Stimulated activated naive CD4-positive, alpha-beta T cell treated with Interleukin-2 at 50 U/mL for 16 hours (primary cell): ENCODE measurements around the gene HDAC4.

Experiments
- DNase-seq: peaks from one replicate; lab custom pipeline; 2025; lab: John Stamatoyannopoulos, UW

Gene HDAC4

GRCh38 chr2:239061824-239062570 lies 338.8 kb downstream of the HDAC4 start:
- no peak for DNase-seq

DNA sequence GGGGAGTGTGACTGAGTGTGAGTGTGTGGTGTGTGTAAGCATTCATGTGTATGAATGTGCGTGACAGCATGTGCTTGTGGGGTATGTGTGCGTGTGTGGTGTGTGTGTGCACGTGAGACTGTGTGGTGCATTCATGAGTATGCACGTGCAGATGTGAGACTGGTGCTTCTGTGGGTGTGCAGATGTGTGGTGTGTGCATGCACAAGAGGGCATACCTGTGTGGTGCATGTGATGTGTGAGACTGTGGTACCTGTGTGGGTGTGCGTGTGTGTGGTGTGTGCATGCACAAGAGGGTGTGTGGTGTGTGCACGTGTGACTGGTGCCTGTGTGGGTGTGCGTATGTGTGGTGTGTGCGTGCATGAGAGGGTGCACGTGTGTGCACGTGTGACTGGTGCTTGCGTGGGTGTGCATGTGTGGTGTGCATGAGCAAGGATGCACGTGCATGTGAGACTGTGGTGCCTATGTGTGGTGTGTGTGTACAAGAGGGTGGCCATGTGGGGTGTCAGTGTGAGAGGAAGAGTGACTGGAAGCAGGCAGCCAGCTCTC lies 339.6 kb downstream of the HDAC4 start:
- DNase-seq, result no peak

DNA sequence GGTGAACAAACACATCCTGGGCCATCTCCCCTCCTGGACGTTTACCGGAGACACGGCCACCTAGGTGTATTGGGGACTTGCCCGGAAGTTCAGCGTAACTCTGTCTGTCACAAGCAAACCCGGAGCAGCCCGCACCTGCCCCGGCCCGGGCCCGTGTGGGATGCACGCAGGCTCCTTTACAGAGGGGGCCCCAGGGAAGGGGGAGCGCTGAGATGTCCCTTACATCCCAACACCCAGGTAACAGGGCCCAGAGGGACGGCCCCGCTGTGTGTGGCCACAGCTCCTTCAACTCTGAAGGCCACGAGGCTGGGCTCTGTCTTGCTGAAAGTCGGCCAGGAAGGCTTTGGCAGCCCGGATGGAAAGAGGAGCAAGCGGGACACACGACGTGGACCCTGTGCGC lies 340.1 kb downstream of the HDAC4 start:
- no peak for DNase-seq

- no peak for DNase-seq
Measured at GRCh38 chr2:239059854-239060253, 341.0 kb downstream of the HDAC4 start.

- no peak for DNase-seq
Measured at GRCh38 chr2:239058766-239059165, 342.1 kb downstream of the HDAC4 start.

- no peak for DNase-seq
Measured at GRCh38 chr2:239057533-239057932, 343.3 kb downstream of the HDAC4 start.

DNA sequence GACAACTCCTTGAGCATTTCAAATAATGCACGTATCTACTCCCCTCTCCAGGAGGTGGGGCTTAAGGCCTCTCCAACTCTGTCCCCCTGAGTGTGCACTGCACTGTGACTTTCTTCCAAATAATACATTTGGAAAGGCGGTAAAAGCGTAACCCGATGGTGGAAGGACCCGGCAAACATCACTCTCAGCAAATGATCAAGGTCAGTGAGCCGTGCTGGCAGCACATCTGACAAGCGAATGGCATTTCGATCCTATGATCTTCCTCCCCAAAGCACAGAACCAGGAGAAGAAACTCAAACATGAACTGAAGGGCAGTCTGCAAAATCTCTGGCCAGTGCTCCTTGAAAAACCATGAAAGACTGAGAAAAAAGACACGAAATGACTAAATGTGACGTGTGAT lies 344.2 kb downstream of the HDAC4 start:
- no peak for DNase-seq

- DNase-seq, result no peak
Measured at GRCh38 chr2:239055756-239056493, 344.9 kb downstream of the HDAC4 start.

DNA sequence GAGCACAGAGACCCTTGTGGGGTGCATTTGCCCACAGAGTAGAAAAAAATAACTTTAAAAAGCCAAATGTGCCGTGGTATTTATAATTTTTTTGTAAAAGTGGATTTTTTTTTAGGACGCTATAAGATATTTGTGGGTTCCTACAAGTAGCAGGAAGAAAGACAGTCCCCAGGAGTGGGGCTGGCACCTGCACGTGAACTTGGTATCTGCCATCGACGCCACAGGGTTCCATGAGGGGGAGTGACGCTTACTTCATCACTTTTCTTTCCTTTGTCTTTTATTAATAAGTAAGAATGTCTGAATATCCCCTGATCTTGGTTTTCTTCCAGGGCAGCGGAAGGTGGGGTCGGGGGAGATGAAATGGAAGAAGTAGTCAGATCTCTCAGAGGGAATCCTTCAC lies 345.9 kb downstream of the HDAC4 start:
- no peak for DNase-seq

GRCh38 chr2:239053801-239054503 lies 346.9 kb downstream of the HDAC4 start:
- no peak for DNase-seq

- DNase-seq, result no peak
Measured at GRCh38 chr2:239052798-239053665, 347.8 kb downstream of the HDAC4 start.

GRCh38 chr2:239051891-239052445 lies 348.9 kb downstream of the HDAC4 start:
- no peak for DNase-seq

DNA sequence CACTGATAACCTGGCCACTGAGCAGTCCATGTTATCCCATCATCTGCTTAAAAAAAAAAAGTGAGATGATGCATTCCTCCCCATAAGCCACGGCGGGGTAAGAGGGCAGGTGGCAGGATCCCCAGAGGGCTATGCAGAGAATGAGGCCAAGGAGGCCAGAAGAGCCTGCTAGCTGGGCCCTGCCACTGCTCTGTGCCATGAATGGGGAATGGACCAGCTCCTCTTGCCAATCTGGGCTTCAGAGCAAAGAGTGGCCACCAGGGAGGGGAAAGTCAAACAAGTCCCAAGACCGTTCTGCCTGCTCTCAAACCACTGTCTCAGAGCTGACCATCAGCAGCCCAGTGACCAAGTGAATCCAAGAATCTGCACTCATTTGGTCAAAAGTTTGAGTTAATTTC lies 350.6 kb downstream of the HDAC4 start:
- DNase-seq, result no peak

- DNase-seq, result no peak
Measured at GRCh38 chr2:239049421-239050251, 351.2 kb downstream of the HDAC4 start.

- no peak for DNase-seq
Measured at GRCh38 chr2:239048736-239049135, 352.1 kb downstream of the HDAC4 start.

GRCh38 chr2:239047861-239048260 lies 353.0 kb downstream of the HDAC4 start:
- DNase-seq, result no peak

- no peak for DNase-seq
Measured at GRCh38 chr2:239047420-239047819, 353.4 kb downstream of the HDAC4 start.

DNA sequence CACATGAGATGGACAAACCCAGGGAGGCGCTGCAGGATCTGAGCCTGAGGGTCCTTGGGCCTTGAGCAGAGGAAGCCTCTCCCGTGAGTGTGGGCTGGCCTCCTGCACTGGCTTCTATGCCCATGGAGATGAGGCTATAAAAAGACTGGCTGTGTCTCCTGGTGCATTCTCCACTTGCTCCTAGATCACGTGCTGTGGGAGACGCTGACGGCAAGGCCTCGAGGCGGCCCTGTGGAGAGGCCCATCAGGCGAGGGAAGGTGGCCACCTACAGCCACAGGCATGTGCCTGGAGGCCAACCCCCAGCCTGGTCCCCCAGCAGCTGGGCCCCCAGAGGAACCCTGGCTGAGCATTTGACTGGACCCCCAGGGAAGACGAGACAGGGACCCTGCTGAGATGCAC lies 354.0 kb downstream of the HDAC4 start:
- no peak for DNase-seq

GRCh38 chr2:239044336-239044735 lies 356.5 kb downstream of the HDAC4 start:
- DNase-seq, result no peak

GRCh38 chr2:239043326-239043725 lies 357.5 kb downstream of the HDAC4 start:
- no peak for DNase-seq
